GM12801 (cell line): ENCODE measurements around the gene ESRP2.

Source experiments
- TF ChIP-seq, protein P1 (sequence below): IDR thresholded peaks from one replicate; pipeline ENCODE4 v1.5.1; 2011; ENCODE audit warnings: control low read depth; ENCODE audit not compliant: insufficient read length; ENCODE audit errors: extremely low read depth

ESRP2 gene

GRCh38 chr16:68235887-68236136 is at the start of gene ESRP2:
TSS of gene ESRP2 (minus strand) at chr16:68236127. CDS start at chr16:68236045, 82 bp downstream.
- TF ChIP-seq, protein P1, sequence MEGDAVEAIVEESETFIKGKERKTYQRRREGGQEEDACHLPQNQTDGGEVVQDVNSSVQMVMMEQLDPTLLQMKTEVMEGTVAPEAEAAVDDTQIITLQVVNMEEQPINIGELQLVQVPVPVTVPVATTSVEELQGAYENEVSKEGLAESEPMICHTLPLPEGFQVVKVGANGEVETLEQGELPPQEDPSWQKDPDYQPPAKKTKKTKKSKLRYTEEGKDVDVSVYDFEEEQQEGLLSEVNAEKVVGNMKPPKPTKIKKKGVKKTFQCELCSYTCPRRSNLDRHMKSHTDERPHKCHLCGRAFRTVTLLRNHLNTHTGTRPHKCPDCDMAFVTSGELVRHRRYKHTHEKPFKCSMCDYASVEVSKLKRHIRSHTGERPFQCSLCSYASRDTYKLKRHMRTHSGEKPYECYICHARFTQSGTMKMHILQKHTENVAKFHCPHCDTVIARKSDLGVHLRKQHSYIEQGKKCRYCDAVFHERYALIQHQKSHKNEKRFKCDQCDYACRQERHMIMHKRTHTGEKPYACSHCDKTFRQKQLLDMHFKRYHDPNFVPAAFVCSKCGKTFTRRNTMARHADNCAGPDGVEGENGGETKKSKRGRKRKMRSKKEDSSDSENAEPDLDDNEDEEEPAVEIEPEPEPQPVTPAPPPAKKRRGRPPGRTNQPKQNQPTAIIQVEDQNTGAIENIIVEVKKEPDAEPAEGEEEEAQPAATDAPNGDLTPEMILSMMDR, result no peak

DNA sequence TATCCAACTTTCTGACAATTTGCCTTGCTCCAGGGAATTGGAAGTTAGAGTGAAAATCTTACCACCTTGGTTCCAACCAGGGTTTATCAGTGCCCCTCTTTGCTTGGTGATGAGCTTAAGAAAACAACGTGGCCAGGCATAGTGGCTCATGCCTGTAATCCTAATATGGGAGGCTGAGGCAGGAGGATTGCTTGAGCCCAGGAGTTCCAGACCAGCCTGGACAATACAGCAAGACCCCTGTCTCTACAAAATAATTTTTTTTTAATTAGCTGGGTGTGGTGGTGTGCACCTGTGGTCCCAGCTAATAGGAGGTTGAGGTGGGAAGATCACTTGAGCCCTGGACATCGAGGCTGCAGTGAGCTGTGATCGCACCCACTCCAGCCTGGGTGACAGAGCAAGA is 49.8 kb upstream of the ESRP2 start:
- TF ChIP-seq, protein P1, result no peak

DNA sequence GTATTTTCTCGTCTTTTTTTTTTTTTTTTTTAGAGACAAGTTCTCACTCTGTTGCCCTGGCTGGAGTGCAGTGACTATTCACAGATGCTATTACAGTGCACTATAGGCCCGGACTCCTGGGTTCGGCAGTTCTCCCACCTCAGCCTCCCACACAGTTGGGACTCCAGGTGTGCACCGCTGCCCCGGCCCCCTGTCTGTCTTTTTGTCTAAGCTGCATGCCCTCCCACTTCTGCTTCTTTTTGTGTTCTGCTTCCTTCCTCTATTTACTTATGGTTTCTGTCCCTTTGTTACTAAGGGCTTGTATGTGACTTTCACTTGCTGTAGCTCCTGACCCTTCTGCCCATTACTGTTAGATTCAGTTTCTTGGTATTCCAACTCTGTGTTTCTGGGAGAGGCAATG is 48.9 kb upstream of the ESRP2 start:
- TF ChIP-seq, protein P1, result no peak

GRCh38 chr16:68283801-68284598 is 48.1 kb upstream of the ESRP2 start:
- TF ChIP-seq, protein P1, result no peak

- TF ChIP-seq, protein P1, result no peak
Measured at GRCh38 chr16:68283346-68283745, 47.4 kb upstream of the ESRP2 start.

GRCh38 chr16:68282064-68282452 is 46.1 kb upstream of the ESRP2 start:
- TF ChIP-seq, protein P1, result no peak

DNA sequence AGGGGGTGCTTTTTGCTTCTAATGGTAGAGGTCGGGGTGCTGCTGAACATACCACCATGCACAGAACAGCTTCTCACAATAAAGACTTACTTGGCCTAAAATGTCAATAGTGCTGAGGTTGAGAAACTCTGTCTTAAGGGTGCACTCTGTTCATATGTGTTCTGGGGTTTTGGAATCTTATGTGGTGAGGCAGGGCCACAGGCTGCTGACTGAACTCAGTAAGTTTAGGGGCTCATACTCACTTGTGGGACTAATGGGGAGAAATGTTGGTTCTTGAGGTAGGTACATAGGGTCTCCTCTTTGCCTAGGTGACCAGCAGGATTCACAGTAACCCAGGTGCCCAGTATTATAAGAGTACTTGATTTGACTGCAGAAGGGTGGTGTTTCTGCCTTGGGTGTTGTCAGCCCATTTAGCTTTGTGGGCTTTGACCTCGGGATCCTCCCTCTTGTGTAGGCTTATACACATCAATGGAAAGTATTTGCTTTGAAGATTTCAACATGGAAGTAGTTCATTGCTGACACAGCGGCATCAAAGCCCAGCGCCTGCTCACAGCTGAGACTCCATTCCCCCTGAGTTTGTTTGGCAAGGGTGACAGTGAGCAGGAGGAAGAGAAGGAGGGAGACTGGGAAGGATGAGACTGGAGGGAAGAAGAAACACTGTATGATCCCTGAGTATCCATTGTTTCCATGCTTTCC is 45.6 kb upstream of the ESRP2 start:
- TF ChIP-seq, protein P1, result no peak
